Caco-2 (cell line): ENCODE data around the gene MCC. TPM values are rescaled to one million over a fixed set of nuclear protein-coding genes. Genes with fewer than 3 reads are reported as not detected.
A peak's percentile ranks its signal among the peaks of the same experiment; 100 is the strongest.

Experiments used
- BruUV-seq: library from RNA; stranded (reverse); fragments of 400-500 nt; replicated peaks from 2 replicates; lab custom pipeline; 2021; lab: Mats Ljungman, UMichigan
- CTCF ChIA-PET: fragments of 300-600 bp; sonication (Branson Sonifier 250); formaldehyde crosslinking; loops from one replicate; lab custom pipeline; 2022; ENCODE audit warnings: antibody characterized with exemption; lab: Charles Lee
- POLR2A ChIA-PET: fragments of 300-600 bp; sonication (Branson Sonifier 250); formaldehyde crosslinking; loops from one replicate; lab custom pipeline; 2022; ENCODE audit warnings: antibody characterized with exemption; lab: Charles Lee
- DNase-seq, 2 experiments: peaks; one replicate each; pipeline versions ENCODE4 v3.0.0 to v3.0.0-alpha.2; 2020 to 2022
- H3K27me3 ChIP-seq: replicated peaks from 2 replicates; pipeline ENCODE4 v1.6.0; 2011; ENCODE audit warnings: low read length; ENCODE audit not compliant: control insufficient read depth, insufficient read depth
- H3K36me3 ChIP-seq: 2 replicates; pipeline ENCODE4 v1.5.1; 2011; ENCODE audit warnings: low read length; ENCODE audit not compliant: control insufficient read depth, insufficient read depth
- H3K4me1 ChIP-seq: fragments of 250-450 bp; sonication (Bioruptor Pico); 2 replicates; pipeline ENCODE4 v1.5.1; 2020; ENCODE audit warnings: mild to moderate bottlenecking
- H3K4me3 ChIP-seq: 2 replicates; pipeline ENCODE4 v1.5.1; 2011; ENCODE audit warnings: low read depth, mild to moderate bottlenecking, control low read depth, low read length
- H3K9me3 ChIP-seq: fragments of 250-450 bp; sonication (Bioruptor Pico); 2 replicates; pipeline ENCODE4 v1.5.1; 2020; ENCODE audit warnings: mild to moderate bottlenecking, moderate library complexity
- H3K27ac Mint-ChIP-seq: one replicate; pipeline ENCODE4 v1.8.0; 2022; ENCODE audit warnings: mixed read lengths; ENCODE audit not compliant: unreplicated experiment
- H3K27me3 Mint-ChIP-seq: one replicate; pipeline ENCODE4 v1.8.0; 2022; ENCODE audit warnings: mixed read lengths; ENCODE audit not compliant: insufficient read depth, unreplicated experiment
- H3K36me3 Mint-ChIP-seq: one replicate; pipeline ENCODE4 v1.8.0; 2022; ENCODE audit warnings: mild to moderate bottlenecking, mixed read lengths; ENCODE audit not compliant: insufficient read depth, unreplicated experiment
- H3K4me1 Mint-ChIP-seq: one replicate; pipeline ENCODE4 v1.8.0; 2022; ENCODE audit warnings: low read depth, mixed read lengths; ENCODE audit not compliant: unreplicated experiment
- H3K4me3 Mint-ChIP-seq: one replicate; pipeline ENCODE4 v1.8.0; 2022; ENCODE audit warnings: mild to moderate bottlenecking, moderate library complexity, mixed read lengths; ENCODE audit not compliant: unreplicated experiment
- H3K9me3 Mint-ChIP-seq: one replicate; pipeline ENCODE4 v1.8.0; 2022; ENCODE audit warnings: mixed read lengths; ENCODE audit not compliant: unreplicated experiment
- CTCF ChIP-seq, 2 experiments: fragments of 200-600 bp in 1 of 2; IDR thresholded peaks; 1 replicate in 1 of 2; 2 replicates in 1 of 2; pipeline versions ENCODE4 v1.5.1 to v1.8.0; 2011 to 2022; ENCODE audit warnings: antibody characterized with exemption in 1 of 2, control low read depth in 1 of 2, inconsistent platforms in 1 of 2, low read depth in 1 of 2, low read length in 1 of 2, mild to moderate bottlenecking in 1 of 2, moderate library complexity in 1 of 2; ENCODE audit not compliant: insufficient read depth in 1 of 2, severe bottlenecking in 1 of 2, unreplicated experiment in 1 of 2
- intact Hi-C: fragments of 100-400 bp; cut with micrococcal nuclease; formaldehyde crosslinking; loops from one replicate; pipeline ENCODE4 v1.10.0; 2022; ENCODE audit not compliant: unreplicated experiment
- total RNA-seq: library from RNA; stranded (reverse); gene quantifications from 2 replicates; pipeline ENCODE4 v1.2.3, GENCODE V29; 2022

The MCC gene
- total RNA-seq, 1 experiment from 2014 or later = 0.09 TPM

DNA sequence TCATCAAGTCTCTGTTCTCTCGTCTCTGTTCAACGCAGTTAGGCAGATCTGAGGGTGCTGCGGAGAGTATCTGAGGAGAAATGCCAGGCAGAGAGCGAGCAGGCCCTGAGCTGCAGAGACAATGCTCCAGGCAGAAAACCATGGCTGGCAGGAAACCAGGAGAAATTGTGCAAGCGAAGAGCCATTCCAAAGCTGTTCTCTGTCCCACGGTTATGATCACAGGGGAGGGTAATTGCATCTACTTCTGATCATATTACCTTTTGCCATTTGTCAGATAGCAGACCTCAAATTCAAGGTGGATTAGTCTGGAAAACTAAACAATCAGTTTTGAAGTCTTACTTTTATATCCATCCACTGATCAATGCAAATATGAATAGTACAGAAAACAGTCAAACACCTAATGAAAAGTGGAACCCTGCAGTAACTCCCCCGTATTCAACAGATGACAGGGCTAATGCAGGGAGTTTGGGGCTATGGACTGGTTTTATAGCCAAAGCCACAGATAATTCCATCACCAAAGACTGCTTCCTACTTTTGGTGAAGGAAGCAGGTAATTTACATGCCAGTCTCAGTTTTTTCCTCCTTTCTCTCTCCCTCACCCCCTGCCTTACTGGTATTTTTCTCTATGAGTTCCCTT, 283.6 kb downstream of the MCC start:
- H3K9me3 Mint-ChIP-seq = no peaks in the 10 kb centered on the region
- H3K27me3 ChIP-seq = no peaks in the 10 kb centered on the region
- H3K36me3 Mint-ChIP-seq = no peaks in the 10 kb centered on the region
- H3K9me3 ChIP-seq = no peaks in the 10 kb centered on the region
- peaks cover 16% of the 10 kb centered on the region for H3K27me3 Mint-ChIP-seq
- BruUV-seq = no TSS peak
- TF ChIP-seq CTCF (IDR thresholded peaks at IDR 0.05; ENCODE audit: insufficient read depth in 1 of 2, low read depth in 1 of 2, low read length in 1 of 2, severe bottlenecking in 1 of 2, unreplicated experiment in 1 of 2) = no peak
- ChIA-PET CTCF (no interaction called here), POLR2A (no interaction called here)
- H3K27ac Mint-ChIP-seq = no peak overlapping the region
- DNase-seq = no peak
- peaks cover 9% of the 10 kb centered on the region for H3K4me1 ChIP-seq
- H3K4me1 Mint-ChIP-seq = no peaks in the 10 kb centered on the region
- no peaks in the 10 kb centered on the region for H3K36me3 ChIP-seq
- no peak overlapping the region for H3K4me3 ChIP-seq
- intact Hi-C loops = no loop called here
- H3K4me3 Mint-ChIP-seq = no peak overlapping the region

DNA sequence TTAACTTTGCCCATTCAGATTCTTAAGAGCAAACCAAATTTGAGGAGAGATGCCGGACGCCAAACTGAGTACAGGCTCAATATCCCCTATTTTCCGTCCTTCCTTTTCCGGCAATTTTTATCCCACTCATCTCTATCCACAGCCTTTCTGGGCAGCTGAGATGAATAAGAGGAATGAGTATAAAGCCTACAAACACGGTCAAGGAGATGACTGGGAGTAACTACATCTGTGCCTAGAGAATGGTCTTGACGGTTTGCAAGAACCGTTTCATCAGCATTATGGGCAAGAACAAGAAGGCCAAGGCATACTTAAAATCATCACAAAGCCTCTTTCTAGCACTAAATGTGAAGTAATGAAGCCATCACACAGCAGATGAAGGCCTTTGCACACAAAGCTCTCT, 284.3 kb downstream of the MCC start:
- Histone ChIP-seq H3K36me3 (no peaks in the 10 kb centered on the region), H3K4me3 (no peak overlapping the region), H3K9me3 (no peaks in the 10 kb centered on the region), H3K27me3 (no peaks in the 10 kb centered on the region), H3K4me1 (peaks cover 9% of the 10 kb centered on the region)
- intact Hi-C loops = no loop called here
- H3K4me3 Mint-ChIP-seq = no peak overlapping the region
- POLR2A ChIA-PET = no interaction called here
- DNase-seq = no peak
- H3K27me3 Mint-ChIP-seq = peaks cover 16% of the 10 kb centered on the region
- H3K27ac Mint-ChIP-seq = no peak overlapping the region
- BruUV-seq = no TSS peak
- no peaks in the 10 kb centered on the region for H3K36me3 Mint-ChIP-seq
- H3K4me1 Mint-ChIP-seq = no peaks in the 10 kb centered on the region
- no peaks in the 10 kb centered on the region for H3K9me3 Mint-ChIP-seq
- CTCF ChIA-PET = no interaction called here
- TF ChIP-seq CTCF (IDR thresholded peaks at IDR 0.05; ENCODE audit: insufficient read depth in 1 of 2, low read depth in 1 of 2, low read length in 1 of 2, severe bottlenecking in 1 of 2, unreplicated experiment in 1 of 2) = no peak

DNA sequence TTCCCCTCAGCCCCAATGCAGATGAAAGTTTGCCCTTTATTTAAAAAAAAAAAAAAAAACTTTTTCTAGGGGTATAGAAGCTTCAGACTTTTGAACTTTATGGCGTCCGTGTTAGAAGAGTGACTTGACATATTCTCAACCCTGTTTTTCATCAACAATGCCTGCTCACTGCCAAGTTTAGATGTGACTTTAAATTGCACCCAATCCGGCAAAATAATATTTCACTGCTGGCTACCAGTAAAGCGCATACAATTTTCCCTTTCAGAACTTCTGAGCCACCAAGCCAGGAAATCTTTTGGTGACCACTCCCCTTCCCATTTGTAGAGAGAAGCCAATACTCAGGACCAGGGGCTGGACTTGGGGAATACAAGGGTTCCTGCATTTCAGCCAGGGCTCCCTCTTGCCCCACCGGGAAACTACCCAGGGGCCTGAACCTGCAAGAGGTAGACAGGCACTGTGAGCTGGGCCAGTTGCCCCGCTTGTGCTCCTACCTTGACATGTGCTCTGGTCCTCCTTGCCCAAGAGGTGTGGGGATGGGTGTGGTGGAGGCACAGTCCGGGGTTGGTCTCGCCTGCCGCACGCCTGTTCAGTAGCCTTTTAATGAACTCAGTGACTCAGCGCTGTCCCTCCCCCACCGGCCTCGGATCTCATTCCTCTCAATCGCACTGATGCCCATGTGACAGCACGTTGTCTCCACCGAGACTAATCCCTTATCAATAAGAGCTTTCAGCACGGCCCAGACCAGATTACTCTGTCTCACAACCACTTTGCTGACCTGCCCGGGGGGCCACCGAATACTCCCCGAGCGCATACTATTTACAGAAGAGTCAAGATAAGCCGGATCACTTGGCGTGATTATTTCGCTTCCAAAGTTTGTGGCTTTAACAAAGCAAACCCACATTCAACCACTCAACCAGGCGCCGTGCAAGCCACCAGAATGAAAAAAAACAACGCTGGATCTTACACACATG, 285.2 kb downstream of the MCC start:
- H3K4me3 ChIP-seq = no peak overlapping the region
- intact Hi-C loops = no loop called here

More for the DNA sequence above, 285.2 kb downstream of the MCC start:
- TF ChIP-seq CTCF (IDR thresholded peaks at IDR 0.05; ENCODE audit: insufficient read depth in 1 of 2, low read depth in 1 of 2, low read length in 1 of 2, severe bottlenecking in 1 of 2, unreplicated experiment in 1 of 2) = no peak
- peak; percentile 24 to 52 for DNase-seq
- no TSS peak for BruUV-seq
- Histone ChIP-seq H3K9me3 (no peaks in the 10 kb centered on the region), H3K4me1 (peaks cover 9% of the 10 kb centered on the region), H3K36me3 (no peaks in the 10 kb centered on the region), H3K27me3 (no peaks in the 10 kb centered on the region)
- Mint-ChIP-seq H3K27ac (no peak overlapping the region), H3K36me3 (no peaks in the 10 kb centered on the region), H3K4me1 (no peaks in the 10 kb centered on the region), H3K27me3 (peaks cover 16% of the 10 kb centered on the region), H3K9me3 (no peaks in the 10 kb centered on the region), H3K4me3 (peak overlapping the region; percentile 29)
- POLR2A ChIA-PET = no interaction called here
- CTCF ChIA-PET = no interaction called here
